SK-N-SH (cell line): ENCODE data around the gene SOX10. TPM values are rescaled to one million over a fixed set of nuclear protein-coding genes. Genes with fewer than 3 reads are reported as not detected.

ENCODE experiments used
- CTCF ChIA-PET: fragments of 300-600, 350-600 bp; formaldehyde crosslinking; extraction: SDS; loops from one replicate; lab custom pipeline; 2021; lab: Yijun Ruan, JAX
- POLR2A ChIA-PET: fragments of 350-600 bp; sonication (Branson Sonifier 250); formaldehyde crosslinking; extraction: SDS; loops from one replicate; lab custom pipeline; 2020; ENCODE audit warnings: antibody characterized with exemption, inconsistent platforms; lab: Yijun Ruan, JAX
- DNase-seq: peaks from one replicate; pipeline ENCODE4 v3.0.0; 2012
- H2AFZ ChIP-seq: fragments of 200-600 bp; sonication (generic); 2 replicates; pipeline ENCODE4 v1.8.1; 2016; ENCODE audit warnings: antibody characterized with exemption, mild to moderate bottlenecking, low read depth
- H3F3A ChIP-seq: fragments of 200-600 bp; sonication (generic); replicated peaks from 2 replicates; pipeline ENCODE3; 2016; ENCODE audit warnings: antibody characterized with exemption, mild to moderate bottlenecking; ENCODE audit not compliant: insufficient read depth
- H3K27ac ChIP-seq, 2 experiments: fragments of 200-500 bp in 1 of 2; fragments of 200-600 bp in 1 of 2; sonication (Bioruptor generic) in 1 of 2; sonication (generic), shearing (Covaris generic) in 1 of 2; 2 replicates each; pipeline versions ENCODE4 v1.5.1 to v1.6.1; 2014 to 2016; ENCODE audit warnings: low read depth in 2 of 2, inconsistent platforms in 1 of 2, low read length in 1 of 2, mild to moderate bottlenecking in 1 of 2, mixed read lengths in 1 of 2
- H3K27me3 ChIP-seq: fragments of 200-600 bp; sonication (generic), shearing (Covaris generic); 2 replicates; pipeline ENCODE4 v1.6.1; 2016; ENCODE audit warnings: mixed run types; ENCODE audit not compliant: insufficient read depth
- H3K36me3 ChIP-seq, 2 experiments: fragments of 200-500 bp in 1 of 2; fragments of 200-600 bp in 1 of 2; sonication (Bioruptor generic) in 1 of 2; sonication (generic) in 1 of 2; replicated peaks in 1 of 2; 2 replicates each; pipeline versions ENCODE3 to v1.5.1; 2014 to 2016; ENCODE audit warnings: low read length in 1 of 2, mild to moderate bottlenecking in 1 of 2; ENCODE audit not compliant: insufficient read depth in 2 of 2, control insufficient read depth in 1 of 2
- H3K4me1 ChIP-seq, 2 experiments: fragments of 200-500 bp in 1 of 2; fragments of 200-600 bp in 1 of 2; sonication (Bioruptor generic) in 1 of 2; sonication (generic), shearing (Covaris generic) in 1 of 2; 2 replicates each; pipeline versions ENCODE4 v1.5.1 to v1.6.1; 2014 to 2016; ENCODE audit warnings: low read depth in 1 of 2, low read length in 1 of 2, mixed run types in 1 of 2; ENCODE audit not compliant: insufficient read depth in 2 of 2, control insufficient read depth in 1 of 2
- H3K4me2 ChIP-seq: fragments of 200-600 bp; sonication (generic), shearing (Covaris generic); 2 replicates; pipeline ENCODE4 v1.6.1; 2017; ENCODE audit warnings: mixed run types
- H3K4me3 ChIP-seq, 2 experiments: fragments of 200-500 bp in 1 of 2; fragments of 200-600 bp in 1 of 2; sonication (Bioruptor generic) in 1 of 2; sonication (generic), shearing (Covaris generic) in 1 of 2; 2 replicates each; pipeline versions ENCODE4 v1.5.1 to v1.8.1; 2014 to 2016; ENCODE audit warnings: low read depth in 2 of 2, inconsistent platforms in 1 of 2, low read length in 1 of 2, mild to moderate bottlenecking in 1 of 2, mixed read lengths in 1 of 2, moderate library complexity in 1 of 2
- H3K79me2 ChIP-seq: fragments of 200-600 bp; sonication (generic); 2 replicates; pipeline ENCODE4 v1.8.1; 2017; ENCODE audit warnings: mild to moderate bottlenecking; ENCODE audit not compliant: insufficient read depth
- H3K9ac ChIP-seq: fragments of 200-600 bp; sonication (generic); 2 replicates; pipeline ENCODE4 v1.6.1; 2017; ENCODE audit warnings: mixed run types
- H3K9me2 ChIP-seq: fragments of 200-600 bp; sonication (generic); 2 replicates; pipeline ENCODE4 v1.6.1; 2017; ENCODE audit warnings: mixed run types
- H3K9me3 ChIP-seq: fragments of 200-600 bp; sonication (generic); 2 replicates; pipeline ENCODE4 v1.6.1; 2017; ENCODE audit warnings: mixed run types, mild to moderate bottlenecking, moderate library complexity
- H4K20me1 ChIP-seq: fragments of 200-600 bp; sonication (generic); 2 replicates; pipeline ENCODE4 v1.6.1; 2017; ENCODE audit warnings: mild to moderate bottlenecking, mixed run types; ENCODE audit not compliant: insufficient read depth
- CHD2 ChIP-seq: fragments of 150-350 bp; IDR thresholded peaks from 2 replicates; pipeline ENCODE4 v1.6.1; 2018; ENCODE audit warnings: low read length; ENCODE audit not compliant: partially characterized antibody
- CTCF ChIP-seq: fragments of 200-600 bp; sonication (generic); IDR thresholded peaks from 2 replicates; pipeline ENCODE4 v1.6.1; 2017; ENCODE audit warnings: antibody characterized with exemption, mild to moderate bottlenecking, moderate library complexity
- ELF1 ChIP-seq: IDR thresholded peaks from 2 replicates; pipeline ENCODE4 v1.4.0; 2012
- EP300 ChIP-seq, 2 experiments: IDR thresholded peaks; 2 replicates each; pipeline versions ENCODE4 v1.4.0 to v1.6.1; 2012; ENCODE audit warnings: borderline replicate concordance in 1 of 2, low read depth in 1 of 2, low read length in 1 of 2
- FOXM1 ChIP-seq: IDR thresholded peaks from 2 replicates; pipeline ENCODE4 v1.4.0; 2012; ENCODE audit warnings: low read depth, mild to moderate bottlenecking
- MEF2A ChIP-seq: IDR thresholded peaks from 2 replicates; pipeline ENCODE4 v1.4.0; 2012; ENCODE audit warnings: low read depth, borderline replicate concordance
- MXI1 ChIP-seq: IDR thresholded peaks from 2 replicates; pipeline ENCODE4 v1.6.1; 2012; ENCODE audit warnings: mild to moderate bottlenecking, low read depth, low read length, improper control_type of control experiment
- POLR2AphosphoS5 ChIP-seq: IDR thresholded peaks from 2 replicates; pipeline ENCODE4 v1.6.1; 2012; ENCODE audit warnings: low read depth, low read length
- RAD21 ChIP-seq: IDR thresholded peaks from 2 replicates; pipeline ENCODE4 v1.6.1; 2012; ENCODE audit warnings: mild to moderate bottlenecking, low read length
- SMC3 ChIP-seq: IDR thresholded peaks from 2 replicates; pipeline ENCODE4 v1.6.1; 2012; ENCODE audit warnings: low read depth, low read length, improper control_type of control experiment
- TCF12 ChIP-seq: IDR thresholded peaks from 2 replicates; pipeline ENCODE4 v1.4.0; 2012
- USF2 ChIP-seq: fragments of 150-350 bp; IDR thresholded peaks from 2 replicates; pipeline ENCODE4 v1.6.1; 2017; ENCODE audit warnings: antibody characterized with exemption, low read length, low read depth, borderline replicate concordance
- YY1 ChIP-seq: IDR thresholded peaks from 2 replicates; pipeline ENCODE4 v1.4.0; 2012; ENCODE audit warnings: low read depth, mild to moderate bottlenecking
- ZBTB33 ChIP-seq: IDR thresholded peaks from 2 replicates; pipeline ENCODE4 v1.4.0; 2012; ENCODE audit warnings: low read depth, borderline replicate concordance
- WGBS: methylation state at CpG from one replicate; pipeline ENCODE4 v1.1.6; 2017; ENCODE audit warnings: low lambda C conversion rate; 5-methylcytosine and 5-hydroxymethylcytosine counted together
- polyA plus RNA-seq, 3 experiments: library from polyadenylated mRNA; depleted of rRNA; stranded (reverse); fragments of >200 nt; gene quantifications; 2 replicates each; pipeline ENCODE4 v1.2.3, GENCODE V29; 2012

SOX10 gene
- polyA plus RNA-seq, 1 of the 3 experiments (the other 2 are of a cell fraction) = not detected

- Histone ChIP-seq H3K27ac (no peak overlapping the region), H3K9me2 (no peaks in the 10 kb centered on the region), H3F3A (no peaks in the 10 kb centered on the region), H3K79me2 (no peaks in the 10 kb centered on the region), H3K27me3 (no peaks in the 10 kb centered on the region), H4K20me1 (no peaks in the 10 kb centered on the region), H3K9me3 (no peaks in the 10 kb centered on the region), H3K4me1 (no peaks in the 10 kb centered on the region), H3K4me3 (no peak overlapping the region), H3K4me2 (no peak overlapping the region), H2AFZ (no peak overlapping the region), H3K9ac (no peak overlapping the region), H3K36me3 (peaks cover 0 to 10% of the 10 kb centered on the region in 2 experiments)
- DNase-seq = no peak
- POLR2A ChIA-PET = interaction anchor here (0.7 kb wide), 1 partner anchor 12 kb away, joined by 3 read pairs; no protein-coding TSS in a partner anchor
- TF ChIP-seq TCF12 (no peak), CTCF (no peak), MXI1 (no peak), CHD2 (no peak)
- CTCF ChIA-PET = no interaction called here
- WGBS = 95% methylated on average over 6 of the region's 7 CpGs
Observed at GRCh38 chr22:37971475-37972434, 12.6 kb downstream of the SOX10 start.

- no peak overlapping the region for H3K27ac ChIP-seq
- no peak overlapping the region for H3K4me3 ChIP-seq
- H3F3A ChIP-seq = no peaks in the 10 kb centered on the region
- no peak overlapping the region for H2AFZ ChIP-seq
- H3K36me3 ChIP-seq = peaks cover 0 to 13% of the 10 kb centered on the region in 2 experiments
- POLR2A ChIA-PET = no interaction called here
- no peaks in the 10 kb centered on the region for H3K4me1 ChIP-seq
- DNase-seq = no peak
- no peaks in the 10 kb centered on the region for H3K9me2 ChIP-seq
- H4K20me1 ChIP-seq = no peaks in the 10 kb centered on the region
- H3K79me2 ChIP-seq = no peaks in the 10 kb centered on the region
- no peak for TF ChIP-seq FOXM1
- TF ChIP-seq POLR2AphosphoS5 = no peak
- TF ChIP-seq ZBTB33 = no peak
- no peak for TF ChIP-seq MEF2A
- no peak for TF ChIP-seq RAD21
- no peak for TF ChIP-seq YY1
- no peak for TF ChIP-seq EP300 (IDR thresholded peaks at IDR 0.05; ENCODE audit: borderline replicate concordance in 1 of 2, low read depth in 1 of 2, low read length in 1 of 2)
- TF ChIP-seq SMC3 = no peak
- no peak for TF ChIP-seq ELF1
- no peak for TF ChIP-seq USF2
- H3K4me2 ChIP-seq = no peak overlapping the region
- WGBS = 100% methylated on average over 3 of the region's 4 CpGs
- no peaks in the 10 kb centered on the region for H3K9me3 ChIP-seq
- H3K27me3 ChIP-seq = no peaks in the 10 kb centered on the region
- H3K9ac ChIP-seq = no peak overlapping the region
- CTCF ChIA-PET = interaction anchor here (1.2 kb wide), 1 partner anchor 37 kb away, joined by 4 read pairs; no protein-coding TSS in a partner anchor
Observed at GRCh38 chr22:37970864-37971263, 13.5 kb downstream of the SOX10 start.
